WI38 (cell line): Measurements from ENCODE around the gene LRP6.

Experiments used
- H3K4me3 ChIP-seq: 2 replicates; pipeline ENCODE4 v1.5.1; 2011; ENCODE audit warnings: low read depth, mild to moderate bottlenecking, control low read depth, low read length
- CTCF ChIP-seq: IDR thresholded peaks from 2 replicates; pipeline ENCODE4 v1.5.1; 2012; ENCODE audit warnings: low read depth, mild to moderate bottlenecking, control low read depth, low read length

Gene LRP6

GRCh38 chr12:12141000-12141399, 125.8 kb downstream of the LRP6 start:
- no peak for TF ChIP-seq CTCF
- H3K4me3 ChIP-seq = no peak overlapping the region

- TF ChIP-seq CTCF = no peak
- H3K4me3 ChIP-seq = no peak overlapping the region
These were observed 128.4 kb downstream of the LRP6 start for GRCh38 chr12:12138203-12139154.

GRCh38 chr12:12133785-12134184, 133.1 kb downstream of the LRP6 start:
- TF ChIP-seq CTCF = no peak
- no peak overlapping the region for H3K4me3 ChIP-seq

- no peak for TF ChIP-seq CTCF
- no peak overlapping the region for H3K4me3 ChIP-seq
These were observed 133.6 kb downstream of the LRP6 start for GRCh38 chr12:12133259-12133658.

GRCh38 chr12:12128670-12129069, 138.2 kb downstream of the LRP6 start:
- TF ChIP-seq CTCF = no peak
- H3K4me3 ChIP-seq = no peak overlapping the region

- TF ChIP-seq CTCF = no peak
- H3K4me3 ChIP-seq = no peak overlapping the region
These were observed 139.5 kb downstream of the LRP6 start for GRCh38 chr12:12127304-12127703.

GRCh38 chr12:12126551-12126950, 140.3 kb downstream of the LRP6 start:
- TF ChIP-seq CTCF = no peak
- no peak overlapping the region for H3K4me3 ChIP-seq
